ENCODE data around the gene ANKRD11.
A peak's percentile ranks its signal among the peaks of the same experiment; 100 is the strongest.
"Not testable (repeated sequence)": the region's sequence is repeated elsewhere in the genome, so short reads cannot be mapped to it uniquely, and the experiment has no call there.

ANKRD11 gene

DNA sequence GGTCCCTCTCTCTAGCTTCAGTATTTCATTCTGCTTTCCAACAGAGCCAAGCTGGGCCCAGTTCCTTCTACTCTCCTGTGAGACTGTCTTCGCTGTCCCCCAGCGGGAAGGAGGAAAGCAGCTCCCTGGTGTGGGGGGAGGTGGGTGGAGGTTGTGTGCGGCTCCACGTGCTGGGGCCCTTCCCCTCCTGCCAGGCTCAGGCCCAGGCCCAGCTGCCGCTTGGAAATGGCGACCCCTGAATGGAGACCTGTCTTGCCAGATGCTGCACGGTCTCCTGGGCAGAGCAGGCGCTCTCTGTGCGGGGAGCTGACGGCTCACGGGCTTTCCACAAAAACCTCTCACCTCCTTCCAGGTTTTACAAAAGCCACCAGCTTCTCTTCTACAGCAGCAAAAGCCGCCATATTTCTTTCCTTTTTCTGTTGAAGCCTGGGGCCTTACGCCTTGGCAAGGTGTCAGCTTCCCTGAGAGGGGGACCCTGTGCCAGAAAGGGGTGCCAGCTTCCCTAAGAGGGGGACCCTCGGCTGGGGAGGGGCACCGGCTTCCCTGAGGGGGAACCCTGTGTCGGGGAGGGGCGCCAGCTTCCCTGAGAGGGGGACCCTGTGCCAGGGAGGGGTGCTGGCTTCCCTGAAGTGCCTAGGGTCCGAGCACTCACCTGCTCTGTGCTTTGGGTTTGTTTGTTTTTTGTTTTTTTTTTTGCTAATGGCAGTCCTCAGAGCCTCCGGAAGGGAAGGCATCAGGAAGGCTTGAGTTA is 225.4 kb downstream of the ANKRD11 start:
- no peaks in the 10 kb centered on the region for H3K27me3 Mint-ChIP-seq
- no peak for ATAC-seq
- H3K27ac Mint-ChIP-seq = peak overlapping the region; percentile 18

DNA sequence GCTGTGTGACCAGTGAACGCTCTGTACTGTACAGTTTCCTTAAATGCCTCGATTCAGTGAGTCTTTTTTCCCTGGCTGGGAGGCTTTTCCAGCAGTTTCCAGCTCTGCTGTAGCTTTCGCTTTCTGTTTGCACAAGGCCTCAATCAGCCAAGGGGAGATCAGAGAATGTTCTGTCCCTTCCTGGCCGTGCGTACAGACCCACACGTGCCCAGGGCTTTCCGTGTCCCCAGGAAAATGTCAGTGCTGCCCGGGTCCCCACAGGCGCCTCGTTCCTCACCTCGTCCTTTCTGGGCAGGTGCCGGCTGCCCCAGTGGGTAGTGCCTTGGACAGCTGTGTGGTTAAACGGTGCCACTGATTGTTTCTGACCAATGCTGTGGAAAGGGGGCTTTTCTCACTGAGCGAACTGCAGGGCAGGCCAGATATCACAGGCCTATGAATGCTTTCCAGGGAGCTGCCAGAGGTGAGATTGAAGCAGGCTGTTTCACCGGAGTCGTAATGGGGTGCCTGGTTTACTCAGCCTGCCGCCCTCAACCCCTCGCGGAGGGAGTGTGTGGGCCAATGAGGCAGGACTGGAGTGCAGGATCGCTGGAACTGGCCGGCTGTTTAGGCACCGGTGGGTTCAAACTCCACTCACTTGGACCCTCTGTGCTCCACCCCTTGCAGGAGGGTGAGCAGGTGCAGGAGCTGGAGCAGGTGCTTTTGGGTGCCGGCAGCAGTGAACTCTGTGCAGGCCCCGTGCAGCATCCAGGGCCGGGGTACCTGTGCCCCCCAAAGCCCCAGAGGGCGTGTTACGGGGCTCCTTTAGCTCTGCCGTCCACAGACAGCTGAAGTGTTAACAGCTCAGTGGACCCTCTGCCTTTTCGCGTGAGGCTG is 228.4 kb downstream of the ANKRD11 start:
- Mint-ChIP-seq H3K27me3 (peaks cover 10% of the 10 kb centered on the region), H3K4me1 (peaks cover 10% of the 10 kb centered on the region), H3K9me3 (no peaks in the 10 kb centered on the region), H3K36me3 (ENCODE audit: low read depth) (peaks cover under 1% of the 10 kb centered on the region), H3K4me3 (no peak overlapping the region), H3K27ac (no peak overlapping the region)
- ATAC-seq = no peak
- DNase-seq = no peak

More for the DNA sequence above, 225.4 kb downstream of the ANKRD11 start:
- Mint-ChIP-seq H3K4me1 (no peaks in the 10 kb centered on the region), H3K4me3 (no peak overlapping the region), H3K9me3 (no peaks in the 10 kb centered on the region), H3K36me3 (ENCODE audit: low read depth) (peaks cover 11% of the 10 kb centered on the region)
- DNase-seq = no peak

DNA sequence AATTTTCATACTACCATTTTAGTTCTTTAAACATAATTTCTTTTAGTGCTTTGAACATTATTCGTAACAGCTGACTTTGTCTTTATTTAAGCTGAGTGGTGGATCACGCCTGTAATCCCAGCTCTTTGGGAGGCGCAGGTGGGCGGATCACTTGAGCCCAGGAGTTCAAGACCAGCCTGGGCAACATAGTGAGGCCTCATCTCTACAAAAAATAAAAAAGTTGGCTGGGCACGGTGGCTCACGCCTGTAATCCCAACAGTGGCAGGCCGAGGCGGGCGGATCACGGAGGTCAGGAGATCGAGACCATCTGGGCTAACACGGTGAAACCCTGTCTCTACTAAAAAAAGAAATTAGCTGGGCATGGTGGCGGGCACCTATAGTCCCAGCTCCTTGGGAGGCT is 230.5 kb downstream of the ANKRD11 start:
- DNase-seq; ATAC-seq; H3K36me3 Mint-ChIP-seq (ENCODE audit: low read depth); H3K4me3 Mint-ChIP-seq; H3K9me3 Mint-ChIP-seq; H3K27ac Mint-ChIP-seq: not testable (repeated sequence)
- Mint-ChIP-seq H3K4me1 (peaks cover 17% of the 10 kb centered on the region), H3K27me3 (peaks cover 24% of the 10 kb centered on the region)

- Mint-ChIP-seq H3K9me3 (no peaks in the 10 kb centered on the region), H3K27me3 (peaks cover 24% of the 10 kb centered on the region), H3K36me3 (ENCODE audit: low read depth) (peaks cover 2% of the 10 kb centered on the region), H3K4me3 (peak overlapping the region; percentile 5), H3K4me1 (peaks cover 17% of the 10 kb centered on the region), H3K27ac (no peak overlapping the region)
- no peak for ATAC-seq
- DNase-seq = no peak
Observed at GRCh38 chr16:89257757-89258465, 232.4 kb downstream of the ANKRD11 start.

DNA sequence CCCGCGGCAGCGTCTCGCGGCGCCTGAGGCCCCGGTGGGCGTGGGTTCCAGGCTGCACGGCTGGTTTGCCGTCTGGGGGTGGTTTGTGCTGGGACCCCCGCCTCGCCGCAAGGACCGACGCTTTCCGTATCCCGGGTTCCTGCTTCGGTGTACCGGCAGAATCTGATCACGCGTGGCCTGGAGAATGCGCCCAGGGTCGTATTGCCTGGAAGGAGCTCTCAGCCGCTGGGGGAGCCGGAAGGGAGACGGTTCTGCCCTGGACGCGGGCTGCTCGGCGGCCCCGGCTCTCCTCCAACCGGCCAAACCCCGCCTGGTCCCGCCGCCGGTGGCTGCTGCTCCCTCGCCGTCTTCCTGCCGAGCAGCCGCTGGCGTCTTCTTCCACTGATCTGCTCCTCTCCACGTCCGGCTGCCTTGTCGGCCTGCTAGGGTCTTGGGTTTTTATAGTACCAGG is 233.1 kb downstream of the ANKRD11 start:
- ATAC-seq (peak; percentile 31), DNase-seq (no peak)
- peaks cover 17% of the 10 kb centered on the region for H3K4me1 Mint-ChIP-seq
- H3K27ac Mint-ChIP-seq = no peak overlapping the region
- peak overlapping the region; percentile 5 for H3K4me3 Mint-ChIP-seq
- H3K27me3 Mint-ChIP-seq = peaks cover 24% of the 10 kb centered on the region
- no peaks in the 10 kb centered on the region for H3K9me3 Mint-ChIP-seq
- peaks cover 2% of the 10 kb centered on the region for H3K36me3 Mint-ChIP-seq (ENCODE audit: low read depth)

- H3K4me3 Mint-ChIP-seq = no peak overlapping the region
- ATAC-seq (peak; percentile 99), DNase-seq (peak; percentile 81)
- H3K4me1 Mint-ChIP-seq = peaks cover 17% of the 10 kb centered on the region
- H3K27ac Mint-ChIP-seq = peak overlapping the region; percentile 54
- H3K27me3 Mint-ChIP-seq = peaks cover 24% of the 10 kb centered on the region
- peaks cover 2% of the 10 kb centered on the region for H3K36me3 Mint-ChIP-seq (ENCODE audit: low read depth)
- H3K9me3 Mint-ChIP-seq = no peaks in the 10 kb centered on the region
Observed at GRCh38 chr16:89256651-89257254, 233.6 kb downstream of the ANKRD11 start.

DNA sequence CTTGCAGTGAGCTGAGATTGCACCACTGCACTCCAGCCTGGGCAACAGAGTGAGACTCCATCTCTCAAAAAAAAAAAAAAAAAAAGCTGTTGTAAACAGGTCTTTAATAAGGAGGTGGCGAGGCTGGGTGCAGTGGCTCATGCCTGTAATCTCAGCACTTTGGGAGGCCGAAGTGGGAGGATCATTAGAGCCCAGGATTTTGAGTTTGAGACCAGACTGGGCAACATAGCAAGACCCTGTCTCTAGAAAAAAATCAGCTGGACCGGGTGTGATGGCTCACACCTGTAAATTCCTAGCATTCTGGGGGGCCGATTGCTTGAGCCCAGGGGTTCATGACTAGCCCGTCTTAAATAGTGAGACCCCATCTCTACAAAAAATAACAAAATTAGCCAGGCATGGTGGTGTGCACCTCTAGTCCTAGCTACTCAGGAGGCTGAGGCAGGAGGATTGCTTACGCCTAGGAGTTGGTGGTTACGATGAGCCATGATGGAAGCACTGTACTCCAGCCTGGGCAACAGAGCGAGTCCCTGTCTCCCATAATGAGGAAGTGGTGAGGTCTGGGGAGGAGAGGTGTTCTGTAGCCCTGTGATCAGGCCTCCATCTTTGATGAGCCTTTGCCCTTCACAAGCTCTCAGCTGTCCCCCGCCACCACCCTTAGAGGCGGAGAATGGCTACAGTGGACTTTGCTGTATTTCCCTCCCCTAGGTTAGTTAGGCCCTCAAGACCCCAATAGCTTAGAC is 236.6 kb downstream of the ANKRD11 start:
- Mint-ChIP-seq H3K27ac (no peak overlapping the region), H3K4me3 (no peak overlapping the region), H3K4me1 (peaks cover 17% of the 10 kb centered on the region), H3K9me3 (peaks cover 8% of the 10 kb centered on the region), H3K27me3 (peaks cover 24% of the 10 kb centered on the region), H3K36me3 (ENCODE audit: low read depth) (peaks cover 7% of the 10 kb centered on the region)
- no peak for DNase-seq
- no peak for ATAC-seq

GRCh38 chr16:89248196-89248982 is 242.0 kb downstream of the ANKRD11 start:
- Mint-ChIP-seq H3K4me3 (peak overlapping the region; percentile 78), H3K36me3 (ENCODE audit: low read depth) (peaks cover 5% of the 10 kb centered on the region), H3K27ac (no peak overlapping the region), H3K4me1 (peaks cover 10% of the 10 kb centered on the region), H3K27me3 (no peaks in the 10 kb centered on the region), H3K9me3 (peaks cover 8% of the 10 kb centered on the region)
- no peak for ATAC-seq
- no peak for DNase-seq

- Mint-ChIP-seq H3K4me1 (peaks cover 16% of the 10 kb centered on the region), H3K4me3 (peak overlapping the region; percentile 78)
- H3K27ac Mint-ChIP-seq; H3K9me3 Mint-ChIP-seq; DNase-seq; H3K27me3 Mint-ChIP-seq; H3K36me3 Mint-ChIP-seq (ENCODE audit: low read depth): not testable (repeated sequence)
- peak; percentile 58 for ATAC-seq
Observed at GRCh38 chr16:89247734-89248075, 242.7 kb downstream of the ANKRD11 start.

DNA sequence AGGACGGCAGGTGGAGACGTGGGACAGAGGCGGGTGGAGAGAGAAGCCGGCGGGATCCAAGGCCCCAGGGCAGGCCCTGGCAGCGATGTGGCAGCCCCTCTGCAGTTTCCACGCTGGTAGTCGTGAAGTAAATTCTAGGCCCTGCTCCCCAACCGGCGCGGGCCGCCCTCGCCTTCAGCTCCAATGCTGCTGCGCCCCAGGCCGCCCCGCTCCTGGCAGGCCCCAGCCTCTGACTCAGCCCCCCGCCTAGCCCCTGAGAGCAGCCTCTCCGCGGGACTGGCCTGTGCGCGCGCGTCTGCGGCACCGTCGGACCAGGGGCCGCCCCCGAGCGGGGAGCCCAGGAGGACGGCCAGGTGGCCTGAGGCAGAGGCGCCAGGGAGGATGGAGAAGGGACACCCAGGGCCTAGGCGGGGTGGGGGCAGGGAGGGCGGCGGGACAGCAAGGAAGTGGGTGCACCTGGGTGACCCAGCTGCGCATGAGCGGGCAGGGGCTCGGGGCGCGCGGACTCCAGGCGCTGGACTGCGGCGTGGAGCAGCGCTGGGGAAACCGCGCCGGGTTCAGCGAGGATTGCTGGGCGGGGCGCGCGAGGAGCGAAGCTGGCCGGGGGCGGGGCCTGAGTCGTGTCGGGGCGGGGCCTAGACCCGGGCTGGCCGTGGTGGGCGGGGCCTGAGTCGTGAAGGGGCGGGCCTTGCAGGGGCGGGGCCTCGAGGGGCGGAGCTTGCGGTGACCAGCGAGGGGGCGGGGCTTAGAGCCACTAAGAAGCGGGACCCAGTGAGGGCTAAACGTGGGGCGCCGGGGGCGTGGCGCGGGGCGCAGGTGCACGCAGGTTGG is 243.2 kb downstream of the ANKRD11 start:
- H3K27me3 Mint-ChIP-seq = no peaks in the 10 kb centered on the region
- peaks cover 5% of the 10 kb centered on the region for H3K36me3 Mint-ChIP-seq (ENCODE audit: low read depth)
- H3K4me3 Mint-ChIP-seq = peak overlapping the region; percentile 78
- peaks cover 17% of the 10 kb centered on the region for H3K4me1 Mint-ChIP-seq
- DNase-seq = peak; percentile 97
- no peak overlapping the region for H3K27ac Mint-ChIP-seq
- peaks cover 8% of the 10 kb centered on the region for H3K9me3 Mint-ChIP-seq
- ATAC-seq = peak; percentile 80

DNA sequence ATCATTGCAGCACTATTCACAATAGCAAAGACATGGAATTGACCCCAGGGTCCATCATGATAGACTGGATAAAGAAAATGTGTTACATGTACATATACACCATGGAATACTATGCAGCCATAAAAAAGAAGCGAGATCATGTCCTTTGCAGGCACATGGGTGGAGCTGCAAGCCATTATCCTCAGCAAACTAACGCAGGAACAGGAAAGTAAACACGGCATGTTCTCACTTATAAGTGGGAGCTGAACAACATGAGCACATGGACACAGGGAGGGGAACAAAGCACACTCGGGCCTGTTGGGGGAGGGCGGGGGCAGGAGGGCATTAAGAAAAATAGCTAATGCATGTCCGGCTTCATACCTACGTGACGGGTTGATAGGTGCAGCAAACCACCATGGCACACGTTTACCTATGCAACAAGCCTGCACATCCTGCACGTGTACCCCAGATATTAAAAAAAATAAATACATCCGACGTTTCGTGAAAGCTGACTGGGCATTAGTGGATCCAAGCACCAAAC is 243.9 kb downstream of the ANKRD11 start:
- ATAC-seq (no peak), DNase-seq (no peak)
- Mint-ChIP-seq H3K4me3 (peak overlapping the region; percentile 78), H3K9me3 (peaks cover 8% of the 10 kb centered on the region), H3K4me1 (peaks cover 21% of the 10 kb centered on the region), H3K27me3 (no peaks in the 10 kb centered on the region), H3K27ac (no peak overlapping the region), H3K36me3 (ENCODE audit: low read depth) (peaks cover 5% of the 10 kb centered on the region)

- ATAC-seq = no peak
- Mint-ChIP-seq H3K9me3 (peaks cover under 1% of the 10 kb centered on the region), H3K4me3 (no peak overlapping the region), H3K27ac (no peak overlapping the region), H3K27me3 (no peaks in the 10 kb centered on the region), H3K4me1 (peaks cover 31% of the 10 kb centered on the region), H3K36me3 (ENCODE audit: low read depth) (no peaks in the 10 kb centered on the region)
- DNase-seq = no peak
Observed at GRCh38 chr16:89244754-89245153, 245.6 kb downstream of the ANKRD11 start.

Measured in activated naive CD8-positive, alpha-beta T cell treated with anti-CD3 and anti-CD28 coated beads, Interleukin-2, amount 50 U/mL, for 24 hours (primary cell).